AG20443 (cell line): ENCODE measurements around the gene PRKAR2B.
"Not testable (repeated sequence)": the region's sequence is repeated elsewhere in the genome, so short reads cannot be mapped to it uniquely, and the experiment has no call there.

Source experiments
- DNase-seq: peaks from one replicate; pipeline ENCODE4 v3.0.0; 2012; ENCODE audit warnings: low spot score, mixed read lengths

PRKAR2B gene

GRCh38 chr7:107078517-107078966 lies 34.0 kb downstream of the PRKAR2B start:
- no peak for DNase-seq

- DNase-seq: no peak
Observed at GRCh38 chr7:107079212-107079940, 34.9 kb downstream of the PRKAR2B start.

- no peak for DNase-seq
Observed at GRCh38 chr7:107080099-107080505, 35.6 kb downstream of the PRKAR2B start.

GRCh38 chr7:107080533-107080932 lies 36.0 kb downstream of the PRKAR2B start:
- DNase-seq: no peak

GRCh38 chr7:107085180-107085579 lies 40.7 kb downstream of the PRKAR2B start:
- DNase-seq: no peak

- DNase-seq: no peak
Observed at GRCh38 chr7:107089627-107090026, 45.1 kb downstream of the PRKAR2B start.

- no peak for DNase-seq
Observed at GRCh38 chr7:107090457-107090856, 46.0 kb downstream of the PRKAR2B start.

GRCh38 chr7:107091306-107091705 lies 46.8 kb downstream of the PRKAR2B start:
- no peak for DNase-seq

GRCh38 chr7:107093671-107094070 lies 49.2 kb downstream of the PRKAR2B start:
- not testable (repeated sequence) for DNase-seq

- not testable (repeated sequence) for DNase-seq
Observed at GRCh38 chr7:107099154-107099553, 54.6 kb downstream of the PRKAR2B start.

- no peak for DNase-seq
Observed at GRCh38 chr7:107100824-107101223, 56.3 kb downstream of the PRKAR2B start.

- no peak for DNase-seq
Observed at GRCh38 chr7:107103369-107103768, 58.9 kb downstream of the PRKAR2B start.

- no peak for DNase-seq
Observed at GRCh38 chr7:107104801-107105200, 60.3 kb downstream of the PRKAR2B start.

GRCh38 chr7:107105591-107106245 lies 61.2 kb downstream of the PRKAR2B start:
- DNase-seq: no peak

GRCh38 chr7:107108793-107109371 lies 64.4 kb downstream of the PRKAR2B start:
- DNase-seq: no peak

- DNase-seq: no peak
Observed at GRCh38 chr7:107109955-107110354, 65.5 kb downstream of the PRKAR2B start.

GRCh38 chr7:107111196-107111595 lies 66.7 kb downstream of the PRKAR2B start:
- no peak for DNase-seq

GRCh38 chr7:107113866-107114265 lies 69.4 kb downstream of the PRKAR2B start:
- DNase-seq: no peak

- DNase-seq: no peak
Observed at GRCh38 chr7:107115114-107115513, 70.6 kb downstream of the PRKAR2B start.

GRCh38 chr7:107115762-107116540 lies 71.4 kb downstream of the PRKAR2B start:
- no peak for DNase-seq

- no peak for DNase-seq
Observed at GRCh38 chr7:107118109-107118900, 73.8 kb downstream of the PRKAR2B start.
